Colonic mucosa (tissue), 4 donors: ENCODE measurements around the gene MYCN. TPM values are rescaled to one million over a fixed set of nuclear protein-coding genes. Genes with fewer than 3 reads are reported as not detected.

ENCODE experiments used
- DNase-seq: peaks from one replicate; pipeline ENCODE4 v3.0.0-alpha.2; 2020
- H3K27ac ChIP-seq: fragments of 200-600 bp; one replicate; pipeline ENCODE4 v1.8.0; 2021
- H3K27me3 ChIP-seq: fragments of 200-600 bp; one replicate; pipeline ENCODE4 v1.8.0; 2021
- H3K36me3 ChIP-seq: fragments of 200-600 bp; one replicate; pipeline ENCODE4 v1.8.0; 2021
- H3K4me1 ChIP-seq: fragments of 200-600 bp; one replicate; pipeline ENCODE4 v1.8.0; 2021; ENCODE audit warnings: mild to moderate bottlenecking
- H3K4me3 ChIP-seq: fragments of 200-600 bp; one replicate; pipeline ENCODE4 v1.8.0; 2021
- H3K9ac ChIP-seq, 2 donors: one replicate each; pipeline ENCODE4 v1.7.0; 2013; ENCODE audit warnings: control low read depth in 2 of 2, low read depth in 2 of 2, low read length in 2 of 2
- H3K9me3 ChIP-seq: fragments of 200-600 bp; one replicate; pipeline ENCODE4 v1.8.0; 2021
- CTCF ChIP-seq: fragments of 200-600 bp; IDR thresholded peaks from one replicate; pipeline ENCODE4 v1.8.0; 2022; ENCODE audit warnings: antibody characterized with exemption, mild to moderate bottlenecking
- intact Hi-C: fragments of 100-400 bp; cut with DNase I; formaldehyde crosslinking; loops from one replicate; pipeline ENCODE4 v1.14.1; 2022
- total RNA-seq, 2 donors: library from RNA; stranded (reverse); fragmentation: NEBNext Ultra II Directional in 1 of 2; extraction: Animal tissue kit (Norgen Biotek cat#: 25700) in 1 of 2; gene quantifications; one replicate each; pipeline ENCODE4 v1.2.1, GENCODE V29; 2021
- donor health status: healthy.
- donor health status: DM: no; HTN: no; CAD: no.
- donor health status: DM: no; HTN: no; CAD: no.

Gene MYCN
- total RNA-seq, 2 donors from 2014 or later, result 1.5 to 1.7 TPM

- Histone ChIP-seq H3K27me3 (no peaks in the 10 kb centered on the region), H3K9me3 (no peaks in the 10 kb centered on the region)
- TF ChIP-seq CTCF, result no peak
These were observed 13.7 kb downstream of the MYCN start for GRCh38 chr2:15953891-15954680.

GRCh38 chr2:15954761-15955160, 14.4 kb downstream of the MYCN start:
- H3K9ac ChIP-seq, result no peak overlapping the region
- no peaks in the 10 kb centered on the region for H3K27me3 ChIP-seq
- TF ChIP-seq CTCF, result no peak
- intact Hi-C loops, result no loop called here
- no peaks in the 10 kb centered on the region for H3K36me3 ChIP-seq
- H3K9me3 ChIP-seq, result no peaks in the 10 kb centered on the region
- H3K4me3 ChIP-seq, result no peak overlapping the region
- H3K4me1 ChIP-seq, result no peaks in the 10 kb centered on the region
- H3K27ac ChIP-seq, result no peak overlapping the region
- no peak for DNase-seq

More at GRCh38 chr2:15953891-15954680, 13.7 kb downstream of the MYCN start:
- Histone ChIP-seq H3K9ac (no peak overlapping the region), H3K4me3 (no peak overlapping the region), H3K36me3 (no peaks in the 10 kb centered on the region), H3K4me1 (no peaks in the 10 kb centered on the region), H3K27ac (no peak overlapping the region)
- DNase-seq, result no peak
- intact Hi-C loops, result no loop called here

- intact Hi-C loops, result no loop called here
- H3K4me1 ChIP-seq, result no peaks in the 10 kb centered on the region
- no peaks in the 10 kb centered on the region for H3K27me3 ChIP-seq
- H3K27ac ChIP-seq, result no peak overlapping the region
- no peak for TF ChIP-seq CTCF
- no peaks in the 10 kb centered on the region for H3K9me3 ChIP-seq
- no peaks in the 10 kb centered on the region for H3K36me3 ChIP-seq
- H3K4me3 ChIP-seq, result no peak overlapping the region
- DNase-seq, result no peak
- no peak overlapping the region for H3K9ac ChIP-seq
These were observed 15.1 kb downstream of the MYCN start for GRCh38 chr2:15955232-15955988.

- H3K27me3 ChIP-seq, result no peaks in the 10 kb centered on the region
- no peak for DNase-seq
- H3K9ac ChIP-seq, result no peak overlapping the region
- no peak for TF ChIP-seq CTCF
- no peak overlapping the region for H3K4me3 ChIP-seq
- intact Hi-C loops, result no loop called here
- no peaks in the 10 kb centered on the region for H3K36me3 ChIP-seq
- no peaks in the 10 kb centered on the region for H3K4me1 ChIP-seq
- H3K27ac ChIP-seq, result no peak overlapping the region
- no peaks in the 10 kb centered on the region for H3K9me3 ChIP-seq
These were observed 15.9 kb downstream of the MYCN start for GRCh38 chr2:15956230-15956629.

- H3K4me3 ChIP-seq, result no peak overlapping the region
- H3K9me3 ChIP-seq, result no peaks in the 10 kb centered on the region
- no peak for TF ChIP-seq CTCF
- no peak overlapping the region for H3K9ac ChIP-seq
- H3K27me3 ChIP-seq, result no peaks in the 10 kb centered on the region
- intact Hi-C loops, result no loop called here
- no peaks in the 10 kb centered on the region for H3K36me3 ChIP-seq
- no peak for DNase-seq
- H3K4me1 ChIP-seq, result no peaks in the 10 kb centered on the region
- H3K27ac ChIP-seq, result no peak overlapping the region
These were observed 16.7 kb downstream of the MYCN start for GRCh38 chr2:15956751-15957736.
